ENCODE results near the gene COL18A1. TPM values are rescaled to one million over a fixed set of nuclear protein-coding genes. Genes with fewer than 3 reads are reported as not detected.

COL18A1 gene
- total RNA-seq, 1 experiment from 2014 or later = 676 TPM

- H3K4me1 ChIP-seq (ENCODE audit: control insufficient read depth, insufficient read depth, low read length) = peaks cover 53% of the 10 kb centered on the region
- H3K9me3 ChIP-seq (ENCODE audit: control insufficient read depth, insufficient read depth, low read depth, low read length) = no peaks in the 10 kb centered on the region
- BruUV-seq (replicated peaks) = no TSS peak
- TF ChIP-seq POLR2AphosphoS5 (IDR thresholded peaks at IDR 0.05; ENCODE audit: low read depth, low read length) = no peak
- no peak for TF ChIP-seq CTCF (IDR thresholded peaks at IDR 0.05)
- TF ChIP-seq SIN3A (IDR thresholded peaks at IDR 0.05; ENCODE audit: borderline replicate concordance, insufficient read depth, low read depth, low read length) = no peak
- no peak for TF ChIP-seq REST (IDR thresholded peaks at IDR 0.05; ENCODE audit: insufficient read depth in 1 of 2, low read depth in 2 of 2, low read length in 1 of 2)
- TF ChIP-seq TCF7L2 (IDR thresholded peaks at IDR 0.05; ENCODE audit: low read depth, low read length) = no peak
- no peaks in the 10 kb centered on the region for H3K27me3 ChIP-seq (ENCODE audit: control insufficient read depth, insufficient read depth, low read length)
- no peak overlapping the region for H3K4me3 ChIP-seq (ENCODE audit: low read depth in 2 of 2, low read length in 2 of 2)
- H3K36me3 ChIP-seq (ENCODE audit: control insufficient read depth, insufficient read depth, low read length) = no peaks in the 10 kb centered on the region
- ChIA-PET POLR2A (no interaction called here), CTCF (interaction anchor here (0.9 kb wide), 1 partner anchor 66 kb away, joined by 3 read pairs; no protein-coding TSS in a partner anchor)
- intact Hi-C loops (cut with micrococcal nuclease; ENCODE audit: unreplicated experiment) = no loop called here
- DNase-seq (ENCODE audit: low read depth, low spot score) = no peak
- ATAC-seq = no peak
- peak overlapping the region; percentile 93 for H3K27ac ChIP-seq (ENCODE audit: low read length)
- in situ Hi-C loops (cut with HindIII; ENCODE audit: low pct_unique_long_range_greater_than_20kb, low sequenced_read_pairs) = no loop called here
These were observed 43.6 kb upstream of the COL18A1 start for GRCh38 chr21:45361033-45361997.

GRCh38 chr21:45362077-45362747 lies 42.8 kb upstream of the COL18A1 start:
- no peak overlapping the region for H3K4me3 ChIP-seq (ENCODE audit: low read depth in 2 of 2, low read length in 2 of 2)
- DNase-seq (ENCODE audit: low read depth, low spot score) = no peak
- H3K27me3 ChIP-seq (ENCODE audit: control insufficient read depth, insufficient read depth, low read length) = no peaks in the 10 kb centered on the region
- no peaks in the 10 kb centered on the region for H3K36me3 ChIP-seq (ENCODE audit: control insufficient read depth, insufficient read depth, low read length)
- no peak for ATAC-seq
- BruUV-seq (replicated peaks) = no TSS peak
- in situ Hi-C loops (cut with HindIII; ENCODE audit: low pct_unique_long_range_greater_than_20kb, low sequenced_read_pairs) = no loop called here
- ChIA-PET POLR2A (no interaction called here), CTCF (interaction anchor here (0.9 kb wide), 1 partner anchor 66 kb away, joined by 3 read pairs; no protein-coding TSS in a partner anchor)
- intact Hi-C loops (cut with micrococcal nuclease; ENCODE audit: unreplicated experiment) = no loop called here
- H3K4me1 ChIP-seq (ENCODE audit: control insufficient read depth, insufficient read depth, low read length) = peaks cover 62% of the 10 kb centered on the region
- peak overlapping the region; percentile 93 for H3K27ac ChIP-seq (ENCODE audit: low read length)
- no peaks in the 10 kb centered on the region for H3K9me3 ChIP-seq (ENCODE audit: control insufficient read depth, insufficient read depth, low read depth, low read length)
- TF ChIP-seq POLR2AphosphoS5 (IDR thresholded peaks at IDR 0.05; ENCODE audit: low read depth, low read length) (no peak), TCF7L2 (IDR thresholded peaks at IDR 0.05; ENCODE audit: low read depth, low read length) (no peak), SIN3A (IDR thresholded peaks at IDR 0.05; ENCODE audit: borderline replicate concordance, insufficient read depth, low read depth, low read length) (no peak), CTCF (IDR thresholded peaks at IDR 0.05) (no peak), REST (IDR thresholded peaks at IDR 0.05; ENCODE audit: insufficient read depth in 1 of 2, low read depth in 2 of 2, low read length in 1 of 2) (no peak)

Measured in Panc1 (cell line).